ENCODE measurements around the gene BRSK2.

DNA sequence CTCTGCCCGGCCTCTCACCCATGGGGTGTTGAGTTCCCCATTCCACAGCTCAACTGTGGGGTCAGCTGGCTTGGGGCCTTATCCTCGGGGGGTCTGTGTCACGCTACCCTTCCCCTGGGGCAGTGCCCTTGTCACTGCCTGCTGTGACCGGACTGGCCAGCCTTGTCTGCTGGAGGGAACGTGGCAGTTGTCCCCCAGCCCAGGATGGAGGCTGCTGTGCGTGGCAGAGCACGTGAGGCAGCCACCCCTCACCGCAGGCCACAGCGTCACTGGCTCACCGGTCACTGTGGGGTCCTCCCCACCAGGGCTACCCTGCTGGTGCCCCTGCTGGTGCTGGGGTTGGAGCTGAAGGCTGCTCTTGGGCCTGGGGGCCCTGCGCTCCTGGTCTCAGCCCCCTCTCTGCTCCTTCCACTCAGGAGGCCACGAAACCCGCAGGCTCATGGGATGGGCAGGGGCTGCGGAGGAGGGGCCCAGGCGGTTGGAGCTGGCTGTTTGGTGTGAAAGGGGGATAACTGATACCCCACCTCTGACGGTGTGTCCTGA is 13.4 kb downstream of the BRSK2 start:
- TF ChIP-seq ZZZ3 (IDR thresholded peaks at IDR 0.05) = no peak
- TF ChIP-seq ASH1L (IDR thresholded peaks at IDR 0.05; ENCODE audit: borderline replicate concordance, low read depth, partially characterized antibody) = no peak
- no peak for TF ChIP-seq ELF4 (CRISPR knock-in tag; IDR thresholded peaks at IDR 0.05)
- TF ChIP-seq, protein P1, sequence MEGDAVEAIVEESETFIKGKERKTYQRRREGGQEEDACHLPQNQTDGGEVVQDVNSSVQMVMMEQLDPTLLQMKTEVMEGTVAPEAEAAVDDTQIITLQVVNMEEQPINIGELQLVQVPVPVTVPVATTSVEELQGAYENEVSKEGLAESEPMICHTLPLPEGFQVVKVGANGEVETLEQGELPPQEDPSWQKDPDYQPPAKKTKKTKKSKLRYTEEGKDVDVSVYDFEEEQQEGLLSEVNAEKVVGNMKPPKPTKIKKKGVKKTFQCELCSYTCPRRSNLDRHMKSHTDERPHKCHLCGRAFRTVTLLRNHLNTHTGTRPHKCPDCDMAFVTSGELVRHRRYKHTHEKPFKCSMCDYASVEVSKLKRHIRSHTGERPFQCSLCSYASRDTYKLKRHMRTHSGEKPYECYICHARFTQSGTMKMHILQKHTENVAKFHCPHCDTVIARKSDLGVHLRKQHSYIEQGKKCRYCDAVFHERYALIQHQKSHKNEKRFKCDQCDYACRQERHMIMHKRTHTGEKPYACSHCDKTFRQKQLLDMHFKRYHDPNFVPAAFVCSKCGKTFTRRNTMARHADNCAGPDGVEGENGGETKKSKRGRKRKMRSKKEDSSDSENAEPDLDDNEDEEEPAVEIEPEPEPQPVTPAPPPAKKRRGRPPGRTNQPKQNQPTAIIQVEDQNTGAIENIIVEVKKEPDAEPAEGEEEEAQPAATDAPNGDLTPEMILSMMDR (IDR thresholded peaks at IDR 0.05 in 2 of 3, conservative IDR thresholded peaks at IDR 0.05 in 1 of 3; ENCODE audit: insufficient read depth in 2 of 3, low read depth in 1 of 3, low read length in 3 of 3) = no peak
- TF ChIP-seq HMGN3 (IDR thresholded peaks at IDR 0.05; ENCODE audit: borderline replicate concordance, extremely low read depth, insufficient read length, low read depth, low read length) = no peak
- TF ChIP-seq, protein P2, sequence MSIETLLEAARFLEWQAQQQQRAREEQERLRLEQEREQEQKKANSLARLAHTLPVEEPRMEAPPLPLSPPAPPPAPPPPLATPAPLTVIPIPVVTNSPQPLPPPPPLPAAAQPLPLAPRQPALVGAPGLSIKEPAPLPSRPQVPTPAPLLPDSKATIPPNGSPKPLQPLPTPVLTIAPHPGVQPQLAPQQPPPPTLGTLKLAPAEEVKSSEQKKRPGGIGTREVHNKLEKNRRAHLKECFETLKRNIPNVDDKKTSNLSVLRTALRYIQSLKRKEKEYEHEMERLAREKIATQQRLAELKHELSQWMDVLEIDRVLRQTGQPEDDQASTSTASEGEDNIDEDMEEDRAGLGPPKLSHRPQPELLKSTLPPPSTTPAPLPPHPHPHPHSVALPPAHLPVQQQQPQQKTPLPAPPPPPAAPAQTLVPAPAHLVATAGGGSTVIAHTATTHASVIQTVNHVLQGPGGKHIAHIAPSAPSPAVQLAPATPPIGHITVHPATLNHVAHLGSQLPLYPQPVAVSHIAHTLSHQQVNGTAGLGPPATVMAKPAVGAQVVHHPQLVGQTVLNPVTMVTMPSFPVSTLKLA (conservative IDR thresholded peaks at IDR 0.05) = no peak

All from K562 (cell line).